Activated CD4-positive, alpha-beta memory T cell treated with anti-CD3 and anti-CD28 coated beads, Interleukin-2, amount 10 ng/mL, durations not matched to agents 7 days and 5 days (primary cell): ENCODE measurements around the gene APBA2. TPM values are rescaled to one million over a fixed set of nuclear protein-coding genes. Genes with fewer than 3 reads are reported as not detected.
"Not testable (repeated sequence)": the region's sequence is repeated elsewhere in the genome, so short reads cannot be mapped to it uniquely, and the experiment has no call there.

Experiments used
- CTCF ChIA-PET: fragments of 350-600 bp; sonication (Branson Sonifier 250); formaldehyde crosslinking; loops from one replicate; lab custom pipeline; 2021; ENCODE audit warnings: antibody characterized with exemption, inconsistent platforms; lab: Charles Lee
- POLR2A ChIA-PET: fragments of 350-600 bp; sonication (Branson Sonifier 250); formaldehyde crosslinking; loops from one replicate; lab custom pipeline; 2021; ENCODE audit warnings: antibody characterized with exemption; lab: Charles Lee
- DNase-seq: peaks from one replicate; pipeline ENCODE4 v3.0.0-alpha.2; 2020
- H3K27ac Mint-ChIP-seq: one replicate; pipeline ENCODE4 v1.8.0; 2021; ENCODE audit warnings: mild to moderate bottlenecking, mixed read lengths
- H3K27me3 Mint-ChIP-seq: one replicate; pipeline ENCODE4 v1.8.0; 2021; ENCODE audit warnings: mixed read lengths
- H3K36me3 Mint-ChIP-seq: one replicate; pipeline ENCODE4 v1.8.0; 2021; ENCODE audit warnings: low read depth, mixed read lengths
- H3K4me1 Mint-ChIP-seq: one replicate; pipeline ENCODE4 v1.8.0; 2021; ENCODE audit warnings: mixed read lengths
- H3K4me3 Mint-ChIP-seq: one replicate; pipeline ENCODE4 v1.8.0; 2021; ENCODE audit warnings: mild to moderate bottlenecking, mixed read lengths
- H3K9me3 Mint-ChIP-seq: one replicate; pipeline ENCODE4 v1.8.0; 2021; ENCODE audit warnings: mixed read lengths
- total RNA-seq, 2 experiments: library from RNA; stranded (reverse); gene quantifications; one replicate each; pipeline ENCODE4 v1.2.3, GENCODE V29; 2021

Gene APBA2
- total RNA-seq, 2 experiments from 2014 or later = 0.81 to 0.93 TPM

DNA sequence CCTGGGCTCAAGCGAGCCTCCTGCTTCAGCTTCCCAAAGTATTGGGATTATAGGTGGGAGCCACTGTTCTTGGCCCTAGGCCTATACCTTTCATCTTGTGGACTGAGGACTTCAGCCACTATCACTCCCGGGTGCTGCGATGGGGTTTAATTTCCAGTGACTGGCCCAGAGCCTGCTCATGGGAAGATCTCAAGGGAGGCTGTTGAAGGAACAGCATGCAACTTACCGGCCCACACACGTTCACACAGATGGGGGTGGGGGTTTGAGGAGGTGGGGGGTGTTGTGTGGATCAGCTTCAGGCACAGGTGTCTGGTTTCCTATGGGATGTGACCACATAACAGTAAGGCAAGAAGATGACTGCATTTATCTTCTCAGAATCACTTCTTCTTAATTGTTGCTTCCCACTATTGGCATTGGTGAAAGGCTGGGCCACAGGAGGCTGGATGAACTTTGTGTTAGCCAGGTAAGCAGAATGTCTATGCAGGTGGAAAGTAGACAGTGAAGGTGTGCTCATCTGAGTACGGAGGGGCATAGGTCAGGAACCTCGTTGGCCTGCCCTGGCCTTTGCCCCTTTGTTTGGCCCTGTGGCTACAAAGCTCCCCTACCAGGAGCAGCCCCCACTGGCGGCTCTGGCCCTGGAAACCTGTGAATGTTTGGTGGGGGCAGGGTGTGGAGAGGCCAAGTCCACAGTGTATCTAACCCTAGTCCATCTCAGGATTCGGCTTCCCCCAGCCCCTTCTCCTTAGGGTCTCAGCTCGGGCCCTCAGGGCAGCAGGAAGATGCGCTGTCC, 1.4 kb upstream of the APBA2 start:
- CTCF ChIA-PET = no interaction called here
- peaks cover 3% of the 10 kb centered on the region for H3K4me1 Mint-ChIP-seq
- H3K36me3 Mint-ChIP-seq = no peaks in the 10 kb centered on the region
- no peak overlapping the region for H3K27ac Mint-ChIP-seq
- DNase-seq = no peak
- POLR2A ChIA-PET = no interaction called here
- peaks cover 27% of the 10 kb centered on the region for H3K27me3 Mint-ChIP-seq
- H3K4me3 Mint-ChIP-seq = no peak overlapping the region
- no peaks in the 10 kb centered on the region for H3K9me3 Mint-ChIP-seq

DNA sequence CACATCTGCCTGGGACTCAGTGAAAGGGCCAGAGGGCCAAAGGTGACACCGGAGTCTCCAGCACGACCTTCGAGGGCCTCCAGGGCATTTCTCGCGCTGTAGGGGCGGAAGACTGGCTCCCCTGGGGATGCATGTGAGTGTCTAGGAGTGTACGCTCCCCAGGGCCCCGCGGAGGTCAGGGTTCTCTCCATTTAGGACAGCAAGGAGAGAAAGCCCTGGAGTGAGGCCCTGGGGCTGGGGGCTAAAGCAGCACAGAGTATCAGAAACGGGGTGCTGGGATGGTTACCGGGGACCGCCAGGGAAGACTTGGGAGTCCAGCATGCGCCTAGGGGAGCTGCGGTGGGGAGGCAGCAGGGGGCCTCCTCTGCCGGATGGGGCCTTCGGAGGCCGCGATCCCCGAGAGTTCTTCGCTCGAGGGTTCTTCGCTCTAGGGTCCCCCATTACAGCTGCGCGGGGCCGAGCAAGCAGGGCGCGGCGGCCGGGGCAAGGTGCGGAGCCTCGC, 595 bp upstream of the APBA2 start:
- no peak for DNase-seq
- Mint-ChIP-seq H3K4me3 (no peak overlapping the region), H3K9me3 (no peaks in the 10 kb centered on the region), H3K27ac (no peak overlapping the region), H3K4me1 (peaks cover 4% of the 10 kb centered on the region), H3K36me3 (no peaks in the 10 kb centered on the region), H3K27me3 (peaks cover 27% of the 10 kb centered on the region)
- ChIA-PET CTCF (no interaction called here), POLR2A (no interaction called here)

DNA sequence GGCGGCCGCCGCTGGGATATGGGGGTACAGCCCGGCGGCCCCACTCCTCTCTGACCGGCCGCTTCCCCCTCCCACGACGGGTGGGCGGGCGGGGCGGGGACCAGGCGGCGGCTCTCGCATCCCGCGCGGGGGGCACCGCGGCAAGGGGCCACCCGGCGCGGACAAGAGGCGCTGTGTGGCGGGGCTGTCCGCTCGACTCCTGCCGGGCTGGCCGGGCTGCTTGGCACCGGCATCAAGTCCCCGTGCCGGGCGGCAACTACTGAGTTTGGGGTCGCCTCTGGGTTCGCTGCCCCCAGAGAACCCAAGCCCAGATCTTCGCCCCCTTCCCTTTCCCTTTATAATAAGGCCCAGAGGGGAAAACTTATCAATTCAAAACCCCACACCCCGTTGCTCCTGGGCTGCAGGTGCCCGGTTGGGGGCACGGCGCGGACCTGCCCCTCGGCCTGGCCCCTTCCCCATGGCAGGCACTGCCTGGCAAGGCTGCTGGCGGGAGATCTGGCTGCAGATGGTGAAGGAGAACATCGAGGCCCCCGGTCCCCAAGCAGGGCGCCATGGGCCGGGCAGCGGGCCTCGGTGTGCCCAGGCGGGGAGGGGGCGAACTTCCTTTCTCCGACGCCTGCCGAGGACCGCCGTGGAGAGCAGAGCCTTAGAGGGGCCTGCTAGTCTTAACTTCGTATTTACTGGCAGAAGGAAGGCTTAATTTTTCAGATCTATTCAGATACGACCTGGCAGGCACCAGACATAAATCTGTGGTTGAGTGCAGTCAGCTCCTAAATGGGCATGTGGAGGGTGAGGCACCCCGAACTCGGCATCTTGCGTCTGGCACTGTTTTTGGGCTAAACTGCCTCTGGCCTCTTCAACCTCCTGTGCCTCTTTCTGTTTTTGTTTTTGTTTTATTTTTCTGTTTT, 911 bp downstream of the APBA2 start:
- Mint-ChIP-seq H3K4me1 (peaks cover 18% of the 10 kb centered on the region), H3K36me3 (no peaks in the 10 kb centered on the region), H3K27me3 (peaks cover 27% of the 10 kb centered on the region), H3K27ac (no peak overlapping the region), H3K4me3 (no peak overlapping the region), H3K9me3 (no peaks in the 10 kb centered on the region)
- CTCF ChIA-PET = no interaction called here
- POLR2A ChIA-PET = no interaction called here
- DNase-seq = no peak

DNA sequence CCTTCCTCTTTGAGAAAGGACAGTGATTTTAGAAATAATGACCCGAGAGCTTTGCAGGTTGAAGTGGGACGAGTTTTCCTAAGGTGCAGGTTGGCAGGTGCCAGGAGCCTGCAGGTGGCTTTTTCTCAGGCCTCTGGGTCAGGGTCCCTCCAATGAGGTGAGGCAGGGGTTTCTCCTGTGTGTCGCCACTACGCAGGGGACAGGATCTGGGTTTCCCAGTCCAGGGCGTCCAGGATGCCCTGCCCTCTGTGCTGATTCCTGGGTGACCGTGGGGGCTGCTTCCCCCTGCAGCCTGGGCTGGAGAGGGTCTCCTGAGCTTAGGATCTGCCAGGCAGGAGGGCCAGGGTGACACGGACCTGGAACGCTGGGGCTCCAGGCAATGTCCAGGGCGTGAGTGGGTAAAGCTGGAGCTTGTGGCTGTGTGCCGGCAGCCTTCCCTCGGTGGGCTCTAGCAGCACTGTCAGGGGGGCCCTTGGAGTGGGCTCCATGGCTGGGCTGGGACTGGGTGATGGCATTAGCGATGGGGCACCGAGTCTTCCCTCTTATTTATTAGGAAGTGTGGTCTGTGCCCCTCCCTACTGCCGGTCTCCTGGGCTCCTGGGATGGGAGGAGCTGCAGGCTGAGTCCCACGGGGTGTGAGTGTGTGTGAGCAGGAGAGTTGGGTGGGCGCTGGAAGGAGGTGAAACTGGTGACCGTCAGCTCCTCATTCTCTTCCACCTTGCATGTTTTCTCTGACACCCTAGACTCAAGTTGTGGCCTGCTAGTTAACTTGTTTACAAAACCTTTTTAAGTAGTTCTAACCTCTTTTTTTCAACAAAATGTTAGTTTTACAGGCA, 1.8 kb downstream of the APBA2 start:
- Mint-ChIP-seq H3K27me3 (peaks cover 27% of the 10 kb centered on the region), H3K9me3 (no peaks in the 10 kb centered on the region), H3K4me1 (peaks cover 18% of the 10 kb centered on the region), H3K4me3 (no peak overlapping the region), H3K27ac (no peak overlapping the region), H3K36me3 (no peaks in the 10 kb centered on the region)
- CTCF ChIA-PET = no interaction called here
- no peak for DNase-seq
- POLR2A ChIA-PET = no interaction called here

DNA sequence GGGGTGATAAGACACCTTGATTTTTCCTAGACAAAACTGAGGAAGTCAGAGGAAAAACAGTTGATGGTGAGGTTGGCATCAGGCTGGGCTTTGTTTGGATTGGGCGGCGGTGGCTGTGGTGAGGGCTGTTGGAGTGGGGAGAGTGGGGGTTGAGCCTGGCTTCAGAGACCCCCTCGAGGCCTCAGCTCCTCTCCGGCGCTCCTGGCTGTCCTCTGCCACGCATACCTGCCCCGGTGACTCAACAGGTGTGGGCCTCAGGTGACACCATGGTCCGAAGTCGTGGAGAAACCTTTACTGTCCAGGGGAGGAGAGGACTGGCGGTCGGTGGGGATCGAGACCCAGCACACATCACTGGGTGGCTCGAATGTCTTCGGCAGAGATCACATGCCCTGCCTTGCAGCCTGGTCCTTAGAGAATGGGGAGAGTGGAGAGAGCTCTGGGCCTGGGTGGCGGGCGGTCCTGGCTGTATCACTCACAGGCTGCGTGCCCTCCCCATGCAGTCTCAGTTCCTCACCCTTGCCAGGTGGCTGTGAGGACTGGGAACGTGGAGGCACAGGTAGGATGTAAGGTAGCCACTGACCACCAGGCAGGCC, 2.6 kb downstream of the APBA2 start:
- H3K36me3 Mint-ChIP-seq = no peaks in the 10 kb centered on the region
- no peak for DNase-seq
- peaks cover 18% of the 10 kb centered on the region for H3K4me1 Mint-ChIP-seq
- ChIA-PET POLR2A (no interaction called here), CTCF (no interaction called here)
- no peak overlapping the region for H3K27ac Mint-ChIP-seq
- peaks cover 27% of the 10 kb centered on the region for H3K27me3 Mint-ChIP-seq
- no peak overlapping the region for H3K4me3 Mint-ChIP-seq
- no peaks in the 10 kb centered on the region for H3K9me3 Mint-ChIP-seq

DNA sequence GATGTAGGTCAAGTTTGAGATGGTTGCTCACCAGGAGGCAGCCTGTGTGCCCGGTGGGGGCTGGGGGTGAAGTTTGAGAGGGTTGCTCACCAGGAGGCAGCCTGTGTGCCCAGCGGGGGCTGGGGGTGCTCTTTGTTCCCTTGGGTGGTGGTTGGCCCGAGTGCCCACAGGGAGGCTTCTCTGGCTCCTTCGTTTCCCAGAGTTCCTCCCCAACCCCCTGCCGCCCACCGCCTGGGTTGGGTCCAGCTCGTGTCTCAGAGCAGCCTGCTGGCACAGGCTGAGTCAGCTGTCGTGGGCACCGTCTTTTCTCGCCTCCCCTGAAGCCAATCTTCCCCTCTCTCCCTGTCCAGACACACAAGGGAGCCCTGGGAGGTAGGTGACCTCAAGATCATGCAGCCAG, 3.1 kb downstream of the APBA2 start:
- Mint-ChIP-seq H3K27ac (no peak overlapping the region), H3K36me3 (no peaks in the 10 kb centered on the region), H3K27me3 (peaks cover 27% of the 10 kb centered on the region), H3K4me1 (peaks cover 18% of the 10 kb centered on the region), H3K9me3 (no peaks in the 10 kb centered on the region), H3K4me3 (no peak overlapping the region)
- POLR2A ChIA-PET = no interaction called here
- CTCF ChIA-PET = no interaction called here
- no peak for DNase-seq

DNA sequence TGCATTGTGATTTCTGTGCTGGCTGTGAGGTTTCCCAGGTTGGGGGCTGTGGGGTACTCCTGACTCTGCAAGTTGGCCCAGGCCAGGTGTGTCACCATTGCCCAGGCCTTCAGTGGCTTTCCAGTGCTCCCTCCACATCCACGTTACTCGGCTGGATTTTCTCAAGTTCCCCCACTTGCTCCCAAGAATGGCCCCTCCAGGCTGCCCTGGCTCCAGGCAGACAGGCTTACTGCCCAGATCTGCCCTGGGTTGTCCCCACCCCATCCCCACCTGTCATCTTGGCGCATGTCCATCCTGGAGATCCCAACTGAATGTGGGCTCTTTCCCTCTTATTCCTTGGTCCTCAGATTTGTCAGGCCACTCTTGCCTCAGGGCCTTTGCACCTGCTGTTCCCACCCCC, 3.6 kb downstream of the APBA2 start:
- ChIA-PET POLR2A (no interaction called here), CTCF (no interaction called here)
- peaks cover 18% of the 10 kb centered on the region for H3K4me1 Mint-ChIP-seq
- H3K27ac Mint-ChIP-seq = no peak overlapping the region
- H3K4me3 Mint-ChIP-seq = no peak overlapping the region
- H3K27me3 Mint-ChIP-seq = peaks cover 24% of the 10 kb centered on the region
- no peaks in the 10 kb centered on the region for H3K36me3 Mint-ChIP-seq
- DNase-seq = no peak
- H3K9me3 Mint-ChIP-seq = no peaks in the 10 kb centered on the region

DNA sequence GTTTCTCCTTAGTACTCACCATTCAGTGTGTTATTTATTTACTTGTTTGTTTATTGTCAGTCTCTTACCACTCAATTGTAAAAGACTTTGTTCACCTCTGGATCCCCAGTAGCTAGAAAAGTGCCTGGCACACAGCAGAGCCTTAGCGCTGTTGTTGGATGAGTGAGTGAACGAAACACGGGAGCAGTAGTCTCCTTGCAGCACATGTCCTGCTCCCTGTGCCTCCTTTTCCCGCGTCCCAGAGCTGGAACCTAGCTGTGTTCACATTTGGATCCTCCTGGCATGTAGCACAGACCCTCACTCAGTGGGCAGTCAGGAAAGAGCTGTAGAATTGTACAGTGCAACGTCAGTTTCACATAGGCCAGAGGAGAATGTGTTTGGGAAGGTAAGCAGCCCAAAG, 4.1 kb downstream of the APBA2 start:
- DNase-seq, H3K36me3 Mint-ChIP-seq, POLR2A ChIA-PET, H3K9me3 Mint-ChIP-seq, H3K27ac Mint-ChIP-seq, H3K4me3 Mint-ChIP-seq, CTCF ChIA-PET: not testable (repeated sequence)
- Mint-ChIP-seq H3K4me1 (peaks cover 18% of the 10 kb centered on the region), H3K27me3 (peaks cover 19% of the 10 kb centered on the region)

DNA sequence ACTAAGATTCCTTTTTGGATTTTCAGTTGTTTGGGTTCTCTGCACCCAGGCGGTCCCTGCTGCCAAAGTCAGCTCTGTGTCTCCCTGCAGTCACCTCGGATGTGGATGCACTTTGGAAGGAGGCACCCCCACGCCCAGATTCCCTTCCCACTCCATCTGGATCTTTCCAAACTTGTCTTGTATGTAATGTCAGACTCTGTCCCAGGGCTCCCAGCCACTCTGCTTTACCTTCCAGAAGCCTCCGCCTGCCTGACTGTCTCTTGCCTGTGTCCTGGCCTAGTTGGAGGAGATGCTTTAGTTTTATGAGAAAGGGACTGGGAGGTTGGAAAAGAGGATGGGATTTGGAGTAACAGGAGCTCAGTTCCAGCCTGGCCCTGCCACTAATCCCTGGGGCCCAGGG, 4.5 kb downstream of the APBA2 start:
- CTCF ChIA-PET = interaction anchor here (0.6 kb wide), 1 partner anchor 589 kb away, joined by 3 read pairs; no protein-coding TSS in a partner anchor
- H3K27me3 Mint-ChIP-seq = peaks cover 15% of the 10 kb centered on the region
- H3K4me3 Mint-ChIP-seq, H3K9me3 Mint-ChIP-seq, DNase-seq, H3K27ac Mint-ChIP-seq, POLR2A ChIA-PET, H3K36me3 Mint-ChIP-seq: not testable (repeated sequence)
- H3K4me1 Mint-ChIP-seq = peaks cover 18% of the 10 kb centered on the region

DNA sequence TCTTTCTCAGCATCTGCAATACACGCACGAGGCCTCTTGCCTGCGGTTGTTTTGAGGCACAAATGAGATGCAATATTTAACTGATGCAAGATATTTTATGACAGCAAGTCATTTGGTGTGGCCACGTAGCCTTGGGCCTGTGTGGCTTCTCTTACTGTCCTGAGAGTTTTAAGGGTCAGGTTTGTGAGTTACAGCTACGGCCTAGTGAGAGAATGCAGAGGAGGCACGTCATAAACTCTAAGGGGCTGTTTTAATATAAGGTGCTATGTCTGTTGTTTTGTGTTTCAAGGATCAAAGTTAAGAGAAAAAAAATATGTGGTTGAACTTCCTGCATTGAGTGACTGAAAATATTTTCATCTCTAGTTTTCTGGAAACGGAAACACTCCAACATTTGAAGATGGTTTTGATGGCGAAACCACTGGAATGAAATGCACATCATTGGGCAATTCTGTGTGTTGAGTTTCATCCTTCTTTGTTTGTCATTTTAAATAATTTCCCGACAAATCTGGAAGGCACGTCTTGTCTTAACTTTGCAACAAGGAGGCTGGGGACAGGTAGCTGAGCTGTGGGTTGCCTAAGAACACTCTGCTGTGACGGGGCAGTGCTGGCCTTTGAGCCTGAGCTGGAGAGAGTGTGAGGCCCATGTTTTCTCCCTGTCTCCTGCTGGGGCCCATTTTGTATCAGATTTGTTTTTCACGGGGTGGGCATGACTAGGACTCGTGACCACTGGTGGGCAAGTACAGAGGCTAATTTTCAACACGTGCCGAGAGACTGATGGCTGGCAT, 5.1 kb downstream of the APBA2 start:
- Mint-ChIP-seq H3K36me3 (no peaks in the 10 kb centered on the region), H3K9me3 (no peaks in the 10 kb centered on the region), H3K4me3 (no peak overlapping the region), H3K4me1 (peaks cover 18% of the 10 kb centered on the region), H3K27ac (peak overlapping the region; percentile 21), H3K27me3 (peaks cover 15% of the 10 kb centered on the region)
- peak; percentile 17 for DNase-seq
- CTCF ChIA-PET = interaction anchor here (0.6 kb wide), 1 partner anchor 589 kb away, joined by 3 read pairs; no protein-coding TSS in a partner anchor
- POLR2A ChIA-PET = no interaction called here

DNA sequence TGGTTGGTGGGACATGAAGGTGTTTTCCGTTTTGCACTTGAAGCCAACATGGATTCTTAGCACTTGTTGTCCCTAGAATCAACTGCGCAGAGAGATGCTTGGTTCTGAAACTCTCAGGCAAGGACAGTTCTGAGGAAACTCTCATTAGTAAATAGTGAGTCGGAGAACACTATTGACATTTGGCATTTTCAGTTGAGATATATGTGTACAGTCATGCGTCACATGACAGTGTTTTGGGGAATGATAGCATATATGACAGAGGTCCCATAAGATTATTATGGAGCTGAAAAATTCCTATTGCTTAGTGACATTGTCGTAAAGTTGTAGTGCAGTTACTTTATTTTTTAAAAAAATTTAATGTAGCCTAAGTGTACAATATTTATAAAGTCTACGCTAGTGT, 5.8 kb downstream of the APBA2 start:
- no peak overlapping the region for H3K4me3 Mint-ChIP-seq
- no peaks in the 10 kb centered on the region for H3K9me3 Mint-ChIP-seq
- no peaks in the 10 kb centered on the region for H3K36me3 Mint-ChIP-seq
- peaks cover 14% of the 10 kb centered on the region for H3K27me3 Mint-ChIP-seq
- peaks cover 18% of the 10 kb centered on the region for H3K4me1 Mint-ChIP-seq
- DNase-seq = no peak
- ChIA-PET CTCF (no interaction called here), POLR2A (no interaction called here)
- H3K27ac Mint-ChIP-seq = no peak overlapping the region
